Keratinocyte (primary cell): ENCODE results near the gene OPN1LW. TPM values are rescaled to one million over a fixed set of nuclear protein-coding genes. Genes with fewer than 3 reads are reported as not detected.

Experiments used
- DNase-seq: peaks from one replicate; pipeline ENCODE4 v3.0.0-alpha.2; 2011; ENCODE audit warnings: low read depth, missing footprints, low spot score
- FAIRE-seq: peaks from 2 replicates; lab custom pipeline; 2011; peaks lifted over from hg19 to GRCh38; lab: Jason Lieb, UNC
- H2AFZ ChIP-seq: 2 replicates; pipeline ENCODE4 v1.6.0; 2012; ENCODE audit warnings: low read length, control low read depth, inconsistent platforms; ENCODE audit not compliant: control insufficient read depth
- H3K27ac ChIP-seq: 2 replicates; pipeline ENCODE4 v1.5.1; 2011; ENCODE audit warnings: low read length; ENCODE audit not compliant: control insufficient read depth, insufficient read depth
- H3K27me3 ChIP-seq: 3 replicates; pipeline ENCODE4 v1.6.0; 2011; ENCODE audit warnings: low read length; ENCODE audit not compliant: control insufficient read depth, insufficient read depth; ENCODE audit errors: extremely low read depth
- H3K36me3 ChIP-seq, 2 experiments: 2 replicates in 1 of 2; 3 replicates in 1 of 2; pipeline ENCODE4 v1.5.1; 2011; ENCODE audit warnings: low read length in 2 of 2, mild to moderate bottlenecking in 1 of 2; ENCODE audit not compliant: control insufficient read depth in 2 of 2, insufficient read depth in 2 of 2; ENCODE audit errors: extremely low read depth in 1 of 2
- H3K4me1 ChIP-seq: 3 replicates; pipeline ENCODE4 v1.5.1; 2011; ENCODE audit warnings: low read length; ENCODE audit not compliant: control insufficient read depth, insufficient read depth; ENCODE audit errors: extremely low read depth
- H3K4me2 ChIP-seq: 3 replicates; pipeline ENCODE4 v1.6.0; 2011; ENCODE audit warnings: low read depth, low read length; ENCODE audit not compliant: control insufficient read depth, insufficient read depth; ENCODE audit errors: extremely low read depth
- H3K4me3 ChIP-seq, 3 experiments: fragments of 200-600 bp in 1 of 3; sonication (generic) in 1 of 3; 2 replicates in 2 of 3; 3 replicates in 1 of 3; pipeline ENCODE4 v1.5.1; 2011 to 2016; ENCODE audit warnings: low read length in 3 of 3, mild to moderate bottlenecking in 3 of 3, control low read depth in 2 of 3, inconsistent platforms in 1 of 3, low read depth in 1 of 3, mixed read lengths in 1 of 3, mixed run types in 1 of 3, moderate library complexity in 1 of 3; ENCODE audit not compliant: control insufficient read depth in 2 of 3, insufficient read depth in 2 of 3; ENCODE audit errors: extremely low read depth in 1 of 3
- H3K79me2 ChIP-seq: 2 replicates; pipeline ENCODE4 v1.6.0; 2012; ENCODE audit warnings: low read length; ENCODE audit not compliant: control insufficient read depth, insufficient read depth
- H3K9ac ChIP-seq: 3 replicates; pipeline ENCODE4 v1.6.0; 2011; ENCODE audit warnings: low read length; ENCODE audit not compliant: control insufficient read depth, insufficient read depth; ENCODE audit errors: extremely low read depth
- H3K9me1 ChIP-seq: 3 replicates; pipeline ENCODE4 v1.6.0; 2011; ENCODE audit warnings: low read length; ENCODE audit not compliant: control insufficient read depth, insufficient read depth; ENCODE audit errors: extremely low read depth
- H3K9me3 ChIP-seq: 2 replicates; pipeline ENCODE4 v1.5.1; 2012; ENCODE audit warnings: low read depth, low read length; ENCODE audit not compliant: control insufficient read depth
- H4K20me1 ChIP-seq: 3 replicates; pipeline ENCODE4 v1.6.0; 2011; ENCODE audit warnings: low read length; ENCODE audit not compliant: control insufficient read depth, insufficient read depth; ENCODE audit errors: extremely low read depth
- CTCF ChIP-seq, 3 experiments: IDR thresholded peaks in 1 of 3; conservative IDR thresholded peaks in 1 of 3; optimal IDR thresholded peaks in 1 of 3; 2 replicates in 2 of 3; 3 replicates in 1 of 3; pipeline versions ENCODE3 to v1.5.1; 2011; ENCODE audit warnings: low read length in 3 of 3, mild to moderate bottlenecking in 3 of 3, moderate library complexity in 2 of 3, control low read depth in 1 of 3, inconsistent platforms in 1 of 3; ENCODE audit not compliant: insufficient read depth in 2 of 3; ENCODE audit errors: extremely low read depth in 1 of 3
- EZH2 ChIP-seq: IDR thresholded peaks from one replicate; pipeline ENCODE4 v1.6.1; 2012; ENCODE audit warnings: inconsistent platforms, mild to moderate bottlenecking, low read length, moderate library complexity
- dilution Hi-C: fragments of 300-500 bp; cut with MboI; formaldehyde crosslinking; loops from one replicate; pipeline ENCODE4 v1.7.0; 2020; ENCODE audit warnings: low sequenced_read_pairs; ENCODE audit not compliant: extremely low pct_ligation_motif_present
- polyA plus RNA-seq, 5 experiments: library from polyadenylated mRNA; depleted of rRNA in 3 of 5; stranded (reverse) in 3 of 5; stranded (forward) in 1 of 5; unstranded in 1 of 5; fragments of >200 nt; gene quantifications; 1 replicate in 1 of 5; 2 replicates in 3 of 5; 3 replicates in 1 of 5; pipeline versions ENCODE4 v1.2.1 to v1.2.3, GENCODE V29; 2011 to 2012; ENCODE audit warnings: missing spikeins in 2 of 5, low read depth in 1 of 5, low replicate concordance in 1 of 5

OPN1LW gene
- polyA plus RNA-seq, 1 donor (not counting 4 experiments of a cell fraction or from before 2014, with no cell fraction given) = not detected

DNA sequence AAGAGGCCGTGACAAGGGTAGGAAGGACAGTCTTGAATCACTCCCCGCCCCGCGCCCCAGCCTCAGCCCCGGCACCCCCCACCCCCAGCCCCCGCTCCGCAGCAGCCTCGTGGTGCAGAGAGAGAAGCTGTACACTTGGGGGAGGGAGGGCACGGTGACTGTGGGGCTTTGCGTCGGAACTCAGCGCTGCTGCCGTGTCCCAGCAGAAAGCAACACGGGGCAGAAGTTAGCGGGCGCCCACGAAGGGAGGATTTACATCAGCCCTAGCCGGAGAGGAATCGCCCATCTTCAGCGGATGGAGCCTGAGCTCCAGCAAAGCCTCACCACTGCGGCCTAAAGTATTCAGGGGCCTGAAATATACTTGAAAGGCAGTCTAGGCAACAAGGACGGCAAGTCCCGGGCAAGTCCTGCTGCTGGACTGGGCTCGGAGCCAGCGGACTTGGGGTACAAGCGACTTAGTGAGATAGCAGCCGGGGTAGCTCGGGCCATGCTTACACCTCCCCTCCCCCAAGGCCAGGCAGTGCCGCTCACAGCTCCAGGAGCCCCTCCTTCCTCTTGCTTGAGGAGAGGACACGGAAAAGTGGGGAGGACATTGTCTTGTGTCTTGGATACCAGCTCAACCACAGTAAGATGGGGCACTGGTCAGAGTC lies 18.5 kb upstream of the OPN1LW start:
- Histone ChIP-seq H3K4me1 (no peaks in the 10 kb centered on the region), H3K9ac (no peak overlapping the region), H3K27me3 (no peaks in the 10 kb centered on the region), H2AFZ (no peak overlapping the region), H3K27ac (no peak overlapping the region), H3K9me1 (no peaks in the 10 kb centered on the region), H3K4me2 (no peak overlapping the region), H3K36me3 (no peaks in the 10 kb centered on the region), H3K4me3 (no peak overlapping the region), H3K9me3 (no peaks in the 10 kb centered on the region), H4K20me1 (no peaks in the 10 kb centered on the region), H3K79me2 (no peaks in the 10 kb centered on the region)
- TF ChIP-seq CTCF (optimal IDR thresholded peaks at IDR 0.05 in 1 of 3, IDR thresholded peaks at IDR 0.05 in 1 of 3, conservative IDR thresholded peaks at IDR 0.05 in 1 of 3; ENCODE audit: extremely low read depth in 1 of 3, insufficient read depth in 2 of 3, low read length in 3 of 3) = no peak
- TF ChIP-seq EZH2 = no peak
- dilution Hi-C loops = no loop called here
- DNase-seq (no peak), FAIRE-seq (no peak)

GRCh38 chrX:154126101-154126500 lies 17.9 kb upstream of the OPN1LW start:
- no peaks in the 10 kb centered on the region for H3K27me3 ChIP-seq
- H3K9me1 ChIP-seq = no peaks in the 10 kb centered on the region
- H4K20me1 ChIP-seq = no peaks in the 10 kb centered on the region
- no peak overlapping the region for H3K4me2 ChIP-seq
- H3K27ac ChIP-seq = no peak overlapping the region
- H3K4me3 ChIP-seq = no peak overlapping the region
- H3K4me1 ChIP-seq = no peaks in the 10 kb centered on the region
- dilution Hi-C loops = no loop called here
- H2AFZ ChIP-seq = no peak overlapping the region
- H3K79me2 ChIP-seq = no peaks in the 10 kb centered on the region
- TF ChIP-seq CTCF (optimal IDR thresholded peaks at IDR 0.05 in 1 of 3, IDR thresholded peaks at IDR 0.05 in 1 of 3, conservative IDR thresholded peaks at IDR 0.05 in 1 of 3; ENCODE audit: extremely low read depth in 1 of 3, insufficient read depth in 2 of 3, low read length in 3 of 3) (no peak), EZH2 (no peak)
- H3K36me3 ChIP-seq = no peaks in the 10 kb centered on the region
- no peak for FAIRE-seq
- H3K9ac ChIP-seq = no peak overlapping the region
- DNase-seq = no peak
- H3K9me3 ChIP-seq = no peaks in the 10 kb centered on the region
